ENCODE data around the gene OR52N2. TPM values are rescaled to one million over a fixed set of nuclear protein-coding genes. Genes with fewer than 3 reads are reported as not detected.

OR52N2 gene
- total and polyA plus RNA-seq, 9 of the 15 experiments (the other 6 are each of a cell fraction or from before 2014, with no cell fraction given): not detected

DNA sequence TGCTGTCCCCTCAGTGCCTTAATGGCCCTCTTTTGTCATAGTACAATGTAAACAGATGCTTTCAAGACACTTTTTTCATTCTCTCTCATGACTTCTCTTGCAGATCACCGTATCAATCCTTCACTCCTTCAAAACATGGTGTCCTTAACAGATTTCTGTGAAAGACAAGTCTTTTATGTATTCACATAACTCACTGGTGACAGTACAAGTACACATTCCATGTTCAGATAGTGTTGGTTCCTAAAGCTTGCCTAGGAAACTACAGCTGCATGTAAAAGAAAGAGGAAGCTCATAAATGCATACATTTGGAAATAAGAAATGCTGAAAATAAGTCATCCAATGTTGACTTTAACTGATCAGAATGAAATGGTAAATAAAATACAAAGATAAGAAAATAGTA, 38.0 kb downstream of the OR52N2 start (continued):
- no peak for TF ChIP-seq SMAD4 (CRISPR knock-in tag; conservative IDR thresholded peaks at IDR 0.05)

DNA sequence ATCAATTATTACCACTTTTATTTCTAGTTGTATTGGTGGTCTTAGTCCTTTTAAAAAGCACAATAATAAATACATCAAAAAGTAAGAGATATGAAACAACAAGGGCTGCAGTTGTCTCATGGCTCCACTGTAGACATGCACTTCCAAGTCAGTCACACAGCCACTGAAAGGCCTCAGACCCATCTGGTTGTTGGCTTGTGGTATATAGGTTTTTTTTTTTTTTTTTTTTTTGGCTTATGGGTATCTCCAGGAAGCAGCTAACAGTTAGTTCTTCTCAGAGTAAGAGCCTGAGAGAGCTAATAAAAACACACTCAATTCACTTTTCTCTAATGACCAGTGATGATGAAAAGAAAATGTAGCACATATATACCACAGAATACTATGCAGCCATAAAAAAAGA, 39.0 kb downstream of the OR52N2 start:
- ATAC-seq (no peak), FAIRE-seq (no peak), DNase-seq (ENCODE audit: extremely low read depth in 1 of 4, low spot score in 3 of 4) (peak in 1 of 4 experiments; percentile 3)
- no peaks in the 10 kb centered on the region for H3K36me3 ChIP-seq (ENCODE audit: control insufficient read depth, insufficient read depth, low read length)
- BruUV-seq (replicated peaks): no TSS peak
- intact Hi-C loops (cut with micrococcal nuclease): no loop called here
- no peaks in the 10 kb centered on the region for H3K9me1 ChIP-seq (ENCODE audit: control insufficient read depth, insufficient read depth, low read length)
- H3K4me2 ChIP-seq (ENCODE audit: insufficient read depth, low read length): no peak overlapping the region
- H3K9ac ChIP-seq (ENCODE audit: insufficient read depth in 1 of 2, low read depth in 2 of 2, low read length in 2 of 2): no peak overlapping the region
- CTCF ChIA-PET (ENCODE audit: low intra/inter-chr PET ratio): no interaction called here
- H3K27me3 ChIP-seq (ENCODE audit: control insufficient read depth in 2 of 2, insufficient read depth in 2 of 2, low read length in 2 of 2): no peaks in the 10 kb centered on the region
- H3K79me2 ChIP-seq (ENCODE audit: control insufficient read depth, insufficient read depth, low read length): no peaks in the 10 kb centered on the region
- no peaks in the 10 kb centered on the region for H4K20me1 ChIP-seq (replicated peaks; ENCODE audit: control insufficient read depth, insufficient read depth, low read length)
- no peak overlapping the region for H2AFZ ChIP-seq (ENCODE audit: low read depth, low read length)
- no peak overlapping the region for H3K27ac ChIP-seq (ENCODE audit: extremely low read depth, low read depth, low read length)
- in situ Hi-C loops (cut with MboI): no loop called here
- peak; percentile 40 for TF ChIP-seq ZNF146 (CRISPR knock-in tag; IDR thresholded peaks at IDR 0.05; ENCODE audit: unreplicated experiment)
- TF ChIP-seq PYGO2 (tag; IDR thresholded peaks at IDR 0.05): no peak
- H3K4me1 ChIP-seq (replicated peaks in 1 of 2; ENCODE audit: control insufficient read depth in 2 of 2, insufficient read depth in 2 of 2, low read length in 2 of 2): no peaks in the 10 kb centered on the region
- no peaks in the 10 kb centered on the region for H3K9me3 ChIP-seq (replicated peaks; ENCODE audit: control insufficient read depth, insufficient read depth, low read depth, low read length)
- POLR2A ChIA-PET: interaction anchor here (0.6 kb wide), 1 partner anchor 13 kb away, joined by 3 read pairs; no protein-coding TSS in a partner anchor
- no peak overlapping the region for H3K4me3 ChIP-seq

DNA sequence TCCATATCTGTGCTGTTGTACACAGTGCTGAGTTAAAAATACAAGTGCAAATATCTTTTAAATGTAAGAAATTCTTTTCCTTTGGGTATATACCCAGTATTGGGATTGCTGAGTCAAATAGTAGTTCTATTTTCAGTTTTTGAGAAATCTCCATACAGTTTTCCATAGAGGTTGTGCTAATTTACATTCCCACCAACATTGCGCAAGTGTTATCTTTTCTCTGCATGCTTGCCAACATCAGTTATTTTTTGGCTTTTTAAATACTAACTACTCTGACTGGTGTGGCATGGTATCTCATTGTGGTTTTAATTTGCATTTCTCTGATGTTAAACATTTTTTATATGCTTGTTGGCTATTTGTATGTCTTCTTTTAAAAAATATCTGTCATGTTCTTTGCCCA, 42.3 kb downstream of the OR52N2 start:
- intact Hi-C loops (cut with micrococcal nuclease): no loop called here
- FAIRE-seq (no peak), ATAC-seq (no peak), DNase-seq (ENCODE audit: extremely low read depth in 1 of 4, low spot score in 3 of 4) (no peak)
- Histone ChIP-seq H3K9me1 (ENCODE audit: control insufficient read depth, insufficient read depth, low read length) (no peaks in the 10 kb centered on the region), H3K79me2 (ENCODE audit: control insufficient read depth, insufficient read depth, low read length) (no peaks in the 10 kb centered on the region), H3K27ac (ENCODE audit: extremely low read depth, low read depth, low read length) (no peak overlapping the region), H3K9me3 (replicated peaks; ENCODE audit: control insufficient read depth, insufficient read depth, low read depth, low read length) (no peaks in the 10 kb centered on the region), H2AFZ (ENCODE audit: low read depth, low read length) (no peak overlapping the region), H4K20me1 (replicated peaks; ENCODE audit: control insufficient read depth, insufficient read depth, low read length) (no peaks in the 10 kb centered on the region), H3K4me1 (replicated peaks in 1 of 2; ENCODE audit: control insufficient read depth in 2 of 2, insufficient read depth in 2 of 2, low read length in 2 of 2) (no peaks in the 10 kb centered on the region), H3K36me3 (ENCODE audit: control insufficient read depth, insufficient read depth, low read length) (no peaks in the 10 kb centered on the region), H3K9ac (ENCODE audit: insufficient read depth in 1 of 2, low read depth in 2 of 2, low read length in 2 of 2) (no peak overlapping the region), H3K27me3 (ENCODE audit: control insufficient read depth in 2 of 2, insufficient read depth in 2 of 2, low read length in 2 of 2) (no peaks in the 10 kb centered on the region), H3K4me2 (ENCODE audit: insufficient read depth, low read length) (no peak overlapping the region), H3K4me3 (no peak overlapping the region)
- in situ Hi-C loops (cut with MboI): no loop called here
- no TSS peak for BruUV-seq (replicated peaks)
- 29% methylated on average over 1 of the region's 1 CpG for WGBS (ENCODE audit: insufficient coverage, low coverage, missing lambda C conversion rate)
- ChIA-PET CTCF (ENCODE audit: low intra/inter-chr PET ratio) (no interaction called here), POLR2A (no interaction called here)
- TF ChIP-seq CEBPB (tag; IDR thresholded peaks at IDR 0.05) (peak; percentile 88), PHF20 (IDR thresholded peaks at IDR 0.05; ENCODE audit: partially characterized antibody) (no peak), SMAD4 (CRISPR knock-in tag; conservative IDR thresholded peaks at IDR 0.05) (no peak), ZNF124 (CRISPR knock-in tag; IDR thresholded peaks at IDR 0.05) (no peak), CEBPG (CRISPR knock-in tag; IDR thresholded peaks at IDR 0.05) (no peak), CEBPG (tag; conservative IDR thresholded peaks at IDR 0.05 in 1 of 2, IDR thresholded peaks at IDR 0.05 in 1 of 2) (peak; percentile 52 to 62; a peak in 3 of 4 replicates), ZKSCAN3 (CRISPR knock-in tag; IDR thresholded peaks at IDR 0.05) (no peak)

Data from K562 (cell line).